Muscle layer of duodenum (tissue), 2 donors: ENCODE data around the gene SDS.

Experiments used
- H3K27ac ChIP-seq: one replicate; pipeline ENCODE4 v1.7.0; 2013; ENCODE audit warnings: mild to moderate bottlenecking, low read length
- H3K27me3 ChIP-seq: one replicate; pipeline ENCODE4 v1.7.0; 2013; ENCODE audit warnings: low read depth, mild to moderate bottlenecking, control low read depth, low read length
- H3K36me3 ChIP-seq, 2 donors: one replicate each; pipeline ENCODE4 v1.7.0; 2013; ENCODE audit warnings: low read length in 2 of 2, control low read depth in 1 of 2, mild to moderate bottlenecking in 1 of 2; ENCODE audit not compliant: insufficient read depth in 2 of 2, control insufficient read depth in 1 of 2
- H3K4me1 ChIP-seq, 2 donors: one replicate each; pipeline ENCODE4 v1.7.0; 2013; ENCODE audit warnings: low read length in 2 of 2, mild to moderate bottlenecking in 2 of 2, control low read depth in 1 of 2, moderate library complexity in 1 of 2; ENCODE audit not compliant: insufficient read depth in 2 of 2, control insufficient read depth in 1 of 2
- H3K4me3 ChIP-seq, 2 donors: one replicate each; pipeline ENCODE4 v1.7.0; 2013; ENCODE audit warnings: low read length in 2 of 2, low read depth in 1 of 2, mild to moderate bottlenecking in 1 of 2
- H3K9me3 ChIP-seq, 2 donors: one replicate each; pipeline ENCODE4 v1.7.0; 2013; ENCODE audit warnings: low read length in 2 of 2, control low read depth in 1 of 2, mild to moderate bottlenecking in 1 of 2; ENCODE audit not compliant: control insufficient read depth in 1 of 2
- donor health status: healthy.

Gene SDS

DNA sequence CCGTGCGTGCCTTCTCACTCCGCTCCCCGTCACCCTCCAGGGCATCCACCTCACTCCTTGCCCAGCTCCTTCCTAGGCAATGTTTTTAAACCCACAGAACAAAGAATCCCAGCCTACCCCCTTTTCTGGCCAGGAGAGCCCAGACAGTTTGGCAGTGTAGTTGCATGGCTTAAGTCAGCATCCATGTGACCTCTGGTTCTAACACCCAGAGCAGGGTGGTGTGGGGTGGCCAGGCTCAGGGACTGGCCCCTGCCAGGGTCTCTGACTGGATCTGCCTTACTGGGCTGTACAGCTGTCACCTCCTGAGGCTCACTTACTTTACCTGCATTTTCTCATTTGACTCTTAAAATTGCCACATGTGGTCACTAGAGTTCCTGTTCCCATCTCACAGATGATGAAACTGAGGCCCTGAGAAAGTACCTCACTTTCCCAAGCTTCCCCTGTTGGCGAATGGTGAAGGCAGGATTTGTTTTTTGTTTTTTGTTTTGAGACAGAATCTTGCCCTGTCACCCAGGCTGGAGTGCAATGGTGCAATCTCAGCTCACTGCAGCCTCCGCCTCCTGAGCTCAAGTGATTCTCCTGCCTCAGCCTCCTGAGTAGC, 18.3 kb downstream of the SDS start:
- Histone ChIP-seq H3K4me1 (no peaks in the 10 kb centered on the region), H3K36me3 (peaks cover 10 to 69% of the 10 kb centered on the region in 2 donors), H3K4me3 (no peak overlapping the region), H3K27ac (no peak overlapping the region), H3K9me3 (no peaks in the 10 kb centered on the region), H3K27me3 (no peaks in the 10 kb centered on the region)

DNA sequence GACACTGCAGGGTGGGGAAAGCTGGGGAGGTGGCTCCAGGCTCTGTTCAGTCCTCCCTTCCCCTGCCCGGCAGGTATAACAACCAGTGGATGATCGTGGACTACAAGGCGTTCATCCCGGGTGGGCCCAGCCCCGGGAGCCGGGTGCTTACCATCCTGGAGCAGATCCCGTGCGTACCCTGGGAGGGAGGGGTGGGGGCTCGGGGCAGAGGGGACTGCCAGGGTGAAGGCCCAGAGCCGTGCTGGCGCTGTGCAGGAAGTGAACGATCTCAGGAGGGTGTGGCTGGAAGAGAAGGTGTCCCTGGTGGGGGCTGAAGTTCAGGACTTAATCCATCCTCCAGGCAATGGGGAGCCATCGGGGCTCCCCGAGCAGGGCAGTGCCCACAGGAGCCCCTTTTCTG, 18.9 kb downstream of the SDS start:
- Histone ChIP-seq H3K27ac (no peak overlapping the region), H3K4me1 (no peaks in the 10 kb centered on the region), H3K9me3 (no peaks in the 10 kb centered on the region), H3K4me3 (no peak overlapping the region), H3K36me3 (peaks cover 10 to 63% of the 10 kb centered on the region in 2 donors), H3K27me3 (no peaks in the 10 kb centered on the region)

DNA sequence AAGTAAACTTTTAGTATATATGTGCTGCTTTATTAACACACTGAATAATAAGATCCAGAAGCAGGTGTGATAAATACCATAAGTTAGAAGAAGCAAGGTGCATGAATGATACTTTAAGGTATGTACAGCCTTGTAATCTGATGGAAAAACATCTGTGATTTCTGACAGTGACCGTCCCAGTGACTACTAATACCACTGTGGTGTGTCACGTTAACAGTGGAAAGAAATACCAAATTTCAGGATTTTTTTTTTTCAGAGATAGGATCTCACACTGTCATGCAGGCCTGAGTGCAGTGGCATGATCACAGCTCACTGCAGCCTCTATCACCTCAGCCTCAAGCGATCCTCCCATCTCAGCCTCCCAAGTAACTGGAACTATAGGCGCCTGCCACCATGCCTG, 21.5 kb downstream of the SDS start:
- no peak overlapping the region for H3K4me3 ChIP-seq

DNA sequence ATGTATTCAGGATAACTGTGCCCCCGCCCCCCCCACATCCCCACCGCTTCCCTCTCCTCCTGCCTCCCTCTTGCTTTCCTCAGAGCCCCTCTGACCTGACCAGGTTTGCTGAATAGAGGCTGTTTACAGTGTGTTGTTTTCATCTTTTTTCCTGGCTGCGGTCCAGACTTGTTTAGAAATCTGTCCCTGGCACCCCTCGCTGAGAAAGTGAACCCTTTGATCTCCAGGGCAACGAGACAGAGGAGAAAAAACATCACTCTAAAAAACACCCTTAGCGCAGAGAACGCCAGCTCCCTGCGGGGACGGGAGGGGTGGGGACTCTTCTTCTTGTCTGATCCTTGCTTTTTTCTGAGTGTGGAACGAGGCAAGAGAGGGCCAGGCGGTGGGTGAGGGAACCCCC, 22.5 kb downstream of the SDS start:
- no peaks in the 10 kb centered on the region for H3K27me3 ChIP-seq

More for the DNA sequence above, 21.5 kb downstream of the SDS start:
- Histone ChIP-seq H3K27ac (no peak overlapping the region), H3K36me3 (peaks cover 9 to 52% of the 10 kb centered on the region in 2 donors), H3K27me3 (no peaks in the 10 kb centered on the region), H3K4me1 (no peaks in the 10 kb centered on the region), H3K9me3 (no peaks in the 10 kb centered on the region)

DNA sequence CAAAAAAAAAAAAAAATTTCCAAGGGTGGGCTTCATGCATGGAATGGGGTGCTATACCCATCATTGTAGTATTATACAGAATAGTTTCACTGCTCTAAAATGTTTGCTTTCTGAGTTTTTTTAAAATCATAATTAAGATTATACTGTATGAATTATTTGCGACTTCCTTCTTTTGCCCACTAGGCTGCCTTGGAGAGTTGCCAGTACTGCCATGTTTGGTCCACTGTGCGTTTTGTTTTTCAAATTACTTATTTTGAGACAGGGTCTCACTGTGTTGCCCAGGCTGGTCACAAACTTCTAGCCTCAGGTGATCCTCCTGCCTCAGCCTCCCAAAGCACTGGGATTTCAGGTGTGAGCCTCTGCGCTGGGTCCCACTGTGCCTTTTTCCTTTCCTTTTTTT, 25.4 kb downstream of the SDS start:
- Histone ChIP-seq H3K4me1 (no peaks in the 10 kb centered on the region), H3K4me3 (no peak overlapping the region), H3K27me3 (no peaks in the 10 kb centered on the region), H3K36me3 (peaks cover 16 to 47% of the 10 kb centered on the region in 2 donors), H3K27ac (no peak overlapping the region), H3K9me3 (no peaks in the 10 kb centered on the region)

More for the DNA sequence above, 22.5 kb downstream of the SDS start:
- no peak overlapping the region for H3K4me3 ChIP-seq
- no peaks in the 10 kb centered on the region for H3K4me1 ChIP-seq
- peaks cover 8 to 44% of the 10 kb centered on the region in 2 donors for H3K36me3 ChIP-seq
- no peak overlapping the region for H3K27ac ChIP-seq
- H3K9me3 ChIP-seq, result no peaks in the 10 kb centered on the region

DNA sequence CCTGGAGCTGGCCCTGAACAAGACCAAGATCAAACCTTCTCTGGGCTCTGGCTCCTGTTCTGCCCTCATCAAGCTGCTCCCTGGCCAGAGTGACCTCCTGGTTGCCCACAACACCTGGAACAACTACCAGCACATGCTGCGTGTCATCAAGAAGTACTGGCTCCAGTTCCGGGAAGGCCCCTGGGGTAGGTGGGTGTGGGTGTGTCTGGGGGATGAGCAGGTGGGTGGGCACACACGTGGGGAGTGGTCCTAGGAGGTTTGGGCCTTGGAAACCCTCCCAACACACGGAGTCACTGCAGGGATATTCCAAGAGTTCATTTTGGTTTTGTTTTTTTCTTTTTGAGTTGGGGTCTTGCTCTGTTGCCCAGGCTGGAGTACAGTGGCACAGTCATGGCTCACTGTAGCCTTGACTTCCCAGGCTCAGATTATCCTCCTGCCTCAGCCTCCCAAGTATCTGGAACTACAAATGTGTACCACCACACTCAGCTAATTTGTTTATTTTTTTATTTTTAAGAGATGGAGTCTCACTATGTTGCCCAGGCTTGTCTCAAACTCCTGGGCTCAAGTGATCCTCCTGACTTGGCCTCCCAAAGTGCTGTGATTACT, 28.8 kb downstream of the SDS start:
- Histone ChIP-seq H3K36me3 (peaks cover 20 to 55% of the 10 kb centered on the region in 2 donors), H3K27me3 (no peaks in the 10 kb centered on the region), H3K4me1 (no peaks in the 10 kb centered on the region), H3K9me3 (no peaks in the 10 kb centered on the region), H3K4me3 (no peak overlapping the region), H3K27ac (no peak overlapping the region)

DNA sequence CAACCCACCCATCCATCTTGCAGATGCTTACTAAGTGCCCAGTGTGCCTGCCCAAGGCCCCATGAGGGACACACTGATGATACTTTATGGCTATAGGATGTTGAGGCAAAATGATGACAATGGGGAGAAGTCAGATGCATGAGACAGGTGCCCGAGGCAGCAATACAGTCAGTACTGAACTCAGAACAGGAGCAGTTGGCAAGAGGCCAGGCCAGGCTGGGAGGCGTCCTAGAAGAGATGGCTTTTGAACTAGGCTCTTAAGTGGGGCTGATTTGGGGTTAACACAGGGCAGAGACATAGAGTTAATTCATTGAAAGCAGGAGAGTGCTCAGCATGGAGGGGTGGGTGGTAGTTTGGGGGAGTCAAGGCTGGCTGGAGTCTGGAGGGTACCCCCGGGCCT, 29.7 kb downstream of the SDS start:
- Histone ChIP-seq H3K36me3 (peaks cover 17 to 55% of the 10 kb centered on the region in 2 donors), H3K27me3 (no peaks in the 10 kb centered on the region), H3K9me3 (no peaks in the 10 kb centered on the region), H3K4me1 (no peaks in the 10 kb centered on the region), H3K27ac (no peak overlapping the region), H3K4me3 (no peak overlapping the region)

DNA sequence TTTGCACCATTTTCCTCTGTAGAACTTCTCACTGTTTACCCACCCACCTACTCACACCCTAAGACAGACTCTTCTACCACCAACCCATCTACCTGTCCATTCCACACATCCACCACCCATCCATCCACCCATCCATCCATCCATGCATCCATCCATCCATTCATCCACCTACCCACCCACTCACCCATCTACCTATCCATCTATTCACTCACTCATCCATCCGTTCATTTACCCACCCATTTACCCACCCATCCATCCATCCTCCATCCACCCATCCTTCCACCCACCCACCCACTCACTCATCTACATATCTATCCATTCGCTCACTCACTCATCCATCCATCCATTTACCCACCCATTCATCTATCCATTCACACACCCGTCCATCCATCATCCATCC, 30.2 kb downstream of the SDS start:
- Histone ChIP-seq H3K36me3 (peaks cover 17 to 57% of the 10 kb centered on the region in 2 donors), H3K27me3 (no peaks in the 10 kb centered on the region), H3K4me3 (no peak overlapping the region), H3K9me3 (no peaks in the 10 kb centered on the region), H3K27ac (no peak overlapping the region), H3K4me1 (no peaks in the 10 kb centered on the region)

DNA sequence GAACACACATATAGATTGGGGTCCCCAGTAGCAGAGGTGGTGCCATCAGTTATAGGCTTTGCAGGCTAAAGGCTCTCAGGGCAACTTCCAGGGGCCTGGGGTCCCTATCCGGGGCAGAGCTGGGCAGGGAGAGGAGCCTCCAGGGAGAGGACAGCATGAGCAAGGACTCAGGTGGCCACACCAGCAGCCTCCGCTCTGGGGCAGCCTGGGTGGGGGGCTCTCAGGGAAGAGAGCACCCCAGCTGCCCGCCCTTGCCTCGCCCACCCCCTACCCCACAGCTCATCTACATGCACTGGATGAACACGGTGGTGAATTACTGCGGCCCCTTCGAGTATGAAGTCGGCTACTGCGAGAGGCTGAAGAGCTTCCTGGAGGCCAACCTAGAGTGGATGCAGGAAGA, 31.3 kb downstream of the SDS start:
- Histone ChIP-seq H3K4me3 (no peak overlapping the region), H3K27ac (no peak overlapping the region), H3K4me1 (no peaks in the 10 kb centered on the region), H3K27me3 (no peaks in the 10 kb centered on the region), H3K9me3 (no peaks in the 10 kb centered on the region), H3K36me3 (peaks cover 17 to 51% of the 10 kb centered on the region in 2 donors)

DNA sequence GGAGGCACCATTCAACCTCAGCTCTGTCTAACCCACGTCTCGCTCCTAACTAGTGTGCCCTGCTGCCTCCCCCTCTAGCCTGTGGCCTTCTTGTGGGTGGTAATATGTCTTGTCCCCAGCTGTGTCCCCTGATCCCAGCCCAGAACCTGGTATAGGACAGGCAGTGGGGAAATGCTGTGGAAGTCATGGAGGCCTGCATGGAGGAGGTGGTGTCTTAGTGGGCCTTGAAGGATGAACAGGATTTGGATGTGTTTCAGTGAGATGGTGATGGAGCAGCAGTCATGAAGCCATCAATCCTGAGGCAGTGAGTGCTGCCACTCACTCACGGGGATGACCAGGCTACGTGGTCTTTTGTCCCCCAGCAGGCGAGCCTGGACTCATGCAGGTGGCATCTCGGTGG, 31.9 kb downstream of the SDS start:
- no peaks in the 10 kb centered on the region for H3K4me1 ChIP-seq
- H3K4me3 ChIP-seq, result no peak overlapping the region
- no peaks in the 10 kb centered on the region for H3K9me3 ChIP-seq
- H3K36me3 ChIP-seq, result peaks cover 17 to 49% of the 10 kb centered on the region in 2 donors
- no peak overlapping the region for H3K27ac ChIP-seq
- H3K27me3 ChIP-seq, result no peaks in the 10 kb centered on the region

DNA sequence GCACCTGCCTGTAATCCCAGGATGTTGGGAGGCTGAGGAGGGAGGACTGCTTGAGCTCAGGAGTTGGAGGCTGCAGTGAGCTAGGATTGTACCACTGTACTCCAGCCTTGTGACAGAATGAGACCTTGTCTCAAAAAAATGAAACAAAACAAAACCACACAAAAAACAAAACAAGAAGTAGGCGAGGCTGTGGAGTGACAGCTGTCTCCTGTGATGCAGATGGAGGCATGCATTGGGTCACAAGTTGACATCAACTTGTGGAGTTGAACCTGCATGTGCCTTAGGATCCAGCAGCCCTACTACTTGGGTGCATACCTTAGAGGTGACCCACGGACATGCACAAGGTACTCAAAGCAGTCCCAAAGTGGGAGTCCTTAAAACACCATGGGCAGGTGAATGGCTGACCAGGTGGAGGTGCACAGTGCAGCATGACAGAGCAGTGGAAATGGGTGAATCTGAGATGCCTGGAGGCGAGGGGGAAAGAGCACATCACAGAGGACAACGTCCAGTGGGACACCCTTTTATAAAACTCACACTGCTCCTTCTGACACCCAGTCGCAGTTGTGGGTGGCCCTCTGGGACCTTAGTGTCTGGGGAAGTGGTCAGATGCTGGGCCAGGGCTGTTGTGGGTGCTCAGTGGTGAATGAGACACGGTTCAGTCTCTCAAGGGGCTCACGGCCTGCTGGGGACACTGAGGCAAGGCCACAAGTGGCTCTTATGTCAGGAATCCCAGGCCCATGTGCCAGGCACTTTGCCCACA, 32.6 kb downstream of the SDS start:
- no peaks in the 10 kb centered on the region for H3K27me3 ChIP-seq
- no peak overlapping the region for H3K4me3 ChIP-seq
- H3K27ac ChIP-seq, result no peak overlapping the region
- H3K4me1 ChIP-seq, result peaks cover 0 to 3% of the 10 kb centered on the region in 2 donors
- no peaks in the 10 kb centered on the region for H3K9me3 ChIP-seq
- H3K36me3 ChIP-seq, result peaks cover 17 to 49% of the 10 kb centered on the region in 2 donors
